ENCODE results near the gene PCDHAC1. TPM values are rescaled to one million over a fixed set of nuclear protein-coding genes. Genes with fewer than 3 reads are reported as not detected.
"Not testable (repeated sequence)": the region's sequence is repeated elsewhere in the genome, so short reads cannot be mapped to it uniquely, and the experiment has no call there.

PCDHAC1 gene, protein sequence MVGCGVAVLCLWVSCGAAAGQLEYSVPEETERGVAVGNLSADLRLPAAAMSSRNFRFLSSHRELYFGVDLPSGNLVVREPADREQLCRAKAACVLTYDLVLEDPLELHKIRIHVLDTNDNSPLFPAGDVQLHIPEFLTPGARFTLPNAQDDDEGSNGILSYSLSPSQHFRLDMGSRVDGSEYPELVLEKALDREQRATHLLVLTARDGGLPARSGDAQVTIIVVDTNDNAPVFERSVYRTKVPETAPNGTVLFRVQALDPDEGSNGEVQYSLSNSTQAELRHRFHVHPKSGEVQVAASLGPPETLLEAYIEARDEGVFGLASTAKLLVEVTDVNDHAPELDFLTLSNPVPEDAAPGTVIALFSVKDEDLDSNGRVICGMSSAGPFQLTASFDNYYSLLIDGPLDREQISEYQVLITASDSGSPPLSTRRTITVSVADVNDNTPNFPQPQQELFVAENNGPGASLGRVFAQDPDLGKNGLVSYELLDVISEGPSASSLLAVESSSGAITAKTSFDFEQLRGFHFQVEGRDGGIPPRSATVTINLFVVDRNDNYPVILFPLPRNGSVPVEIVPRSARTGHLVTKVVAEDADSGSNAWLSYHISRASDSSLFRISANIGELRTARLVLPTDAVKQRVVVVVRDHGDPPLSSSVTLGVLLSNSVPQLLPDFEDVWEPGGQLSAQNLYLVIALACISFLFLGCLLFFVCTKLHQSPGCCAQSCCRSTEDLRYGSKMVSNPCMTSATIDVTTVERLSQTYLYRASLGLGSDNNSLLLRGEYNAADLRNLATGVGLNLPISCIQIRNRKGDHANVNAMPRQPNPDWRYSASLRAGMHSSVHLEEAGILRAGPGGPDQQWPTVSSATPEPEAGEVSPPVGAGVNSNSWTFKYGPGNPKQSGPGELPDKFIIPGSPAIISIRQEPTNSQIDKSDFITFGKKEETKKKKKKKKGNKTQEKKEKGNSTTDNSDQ
- total RNA-seq (1.5 TPM), polyA plus RNA-seq (0.13 TPM)

DNA sequence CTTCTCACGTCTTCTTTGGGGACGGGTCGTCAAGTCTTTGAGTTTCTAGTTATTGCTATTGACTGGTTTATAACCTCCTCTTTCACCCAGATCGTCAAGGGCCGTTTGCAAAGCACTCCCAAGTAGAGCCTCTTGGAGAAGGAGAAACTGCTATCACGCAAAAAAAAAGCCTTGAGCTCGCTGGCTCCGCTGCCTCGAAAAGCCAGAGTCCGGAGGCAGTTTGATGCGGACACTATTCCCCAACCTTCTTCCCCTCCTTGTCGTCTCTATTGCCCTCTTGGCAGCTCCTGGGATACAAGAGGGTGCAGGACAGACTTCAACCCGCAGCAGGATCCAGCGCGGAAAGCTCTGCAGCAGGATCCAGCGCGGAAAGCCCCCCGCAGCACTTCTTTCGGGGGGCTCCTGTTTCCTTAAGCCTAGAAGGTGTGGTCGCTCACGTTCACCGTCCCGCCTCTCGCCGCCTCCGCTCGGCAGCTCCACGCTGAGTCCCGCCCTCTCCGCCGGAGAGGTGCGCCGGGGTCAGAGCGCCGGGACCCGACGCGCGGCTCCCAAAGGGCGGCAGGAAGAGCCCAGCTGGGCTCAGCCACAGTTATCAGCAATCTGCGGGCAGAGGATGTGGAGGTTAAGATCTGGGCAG lies at the start of gene PCDHAC1:
PCDHAC1 (plus strand) TSS at position 494 of the 637 bp plus-strand sequence. CDS start 594 bp downstream, outside the sequence.
- no peak within 1 kb of the TSS for H3K27ac ChIP-seq (ENCODE audit: low read depth)
- H3K4me3 ChIP-seq (ENCODE audit: low read depth, low read length): peak within 1 kb of the TSS; percentile 36
- H3K4me1 ChIP-seq (ENCODE audit: insufficient read depth): no peaks in the 10 kb centered on the region
- DNase-seq (ENCODE audit: extremely low spot score): no peak
- no peaks in the 10 kb centered on the region for H3K36me3 ChIP-seq (ENCODE audit: insufficient read depth)
- WGBS: 2% methylated on average over 41 of the region's 41 CpGs

DNA sequence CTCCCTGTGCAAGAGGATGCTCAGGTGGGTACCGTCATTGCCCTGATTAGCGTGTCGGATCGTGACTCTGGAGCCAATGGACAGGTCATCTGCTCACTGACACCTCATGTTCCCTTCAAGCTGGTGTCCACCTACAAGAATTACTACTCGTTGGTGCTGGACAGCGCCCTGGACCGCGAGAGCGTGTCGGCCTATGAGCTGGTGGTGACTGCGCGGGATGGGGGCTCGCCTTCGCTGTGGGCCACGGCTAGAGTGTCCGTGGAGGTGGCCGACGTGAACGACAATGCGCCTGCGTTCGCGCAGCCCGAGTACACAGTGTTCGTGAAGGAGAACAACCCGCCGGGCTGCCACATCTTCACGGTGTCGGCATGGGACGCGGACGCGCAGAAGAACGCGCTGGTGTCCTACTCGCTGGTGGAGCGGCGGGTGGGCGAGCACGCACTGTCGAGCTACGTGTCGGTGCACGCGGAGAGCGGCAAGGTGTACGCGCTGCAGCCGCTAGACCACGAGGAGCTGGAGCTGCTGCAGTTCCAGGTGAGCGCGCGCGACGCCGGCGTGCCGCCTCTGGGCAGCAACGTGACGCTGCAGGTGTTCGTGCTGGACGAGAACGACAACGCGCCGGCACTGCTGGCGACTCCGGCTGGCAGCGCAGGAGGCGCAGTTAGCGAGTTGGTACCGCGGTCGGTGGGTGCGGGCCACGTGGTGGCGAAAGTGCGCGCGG lies 49.4 kb upstream of the PCDHAC1 start:
- WGBS: 36% methylated on average over 80 of the region's 80 CpGs
- not testable (repeated sequence) for H3K36me3 ChIP-seq (ENCODE audit: insufficient read depth); H3K27ac ChIP-seq (ENCODE audit: low read depth); DNase-seq (ENCODE audit: extremely low spot score); H3K4me1 ChIP-seq (ENCODE audit: insufficient read depth); H3K4me3 ChIP-seq (ENCODE audit: low read depth, low read length)

DNA sequence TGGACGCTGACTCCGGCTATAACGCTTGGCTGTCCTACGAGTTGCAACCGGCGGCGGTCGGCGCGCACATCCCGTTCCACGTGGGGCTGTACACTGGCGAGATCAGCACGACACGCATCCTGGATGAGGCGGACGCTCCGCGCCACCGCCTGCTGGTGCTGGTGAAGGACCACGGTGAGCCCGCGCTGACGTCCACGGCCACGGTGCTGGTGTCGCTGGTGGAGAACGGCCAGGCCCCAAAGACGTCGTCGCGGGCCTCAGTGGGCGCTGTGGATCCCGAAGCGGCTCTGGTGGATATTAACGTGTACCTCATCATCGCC lies 48.9 kb upstream of the PCDHAC1 start:
- no peak overlapping the region for H3K27ac ChIP-seq (ENCODE audit: low read depth)
- H3K36me3 ChIP-seq (ENCODE audit: insufficient read depth): no peaks in the 10 kb centered on the region
- no peak overlapping the region for H3K4me3 ChIP-seq (ENCODE audit: low read depth, low read length)
- no peaks in the 10 kb centered on the region for H3K4me1 ChIP-seq (ENCODE audit: insufficient read depth)
- no peak for DNase-seq (ENCODE audit: extremely low spot score)
- WGBS: 42% methylated on average over 37 of the region's 37 CpGs

DNA sequence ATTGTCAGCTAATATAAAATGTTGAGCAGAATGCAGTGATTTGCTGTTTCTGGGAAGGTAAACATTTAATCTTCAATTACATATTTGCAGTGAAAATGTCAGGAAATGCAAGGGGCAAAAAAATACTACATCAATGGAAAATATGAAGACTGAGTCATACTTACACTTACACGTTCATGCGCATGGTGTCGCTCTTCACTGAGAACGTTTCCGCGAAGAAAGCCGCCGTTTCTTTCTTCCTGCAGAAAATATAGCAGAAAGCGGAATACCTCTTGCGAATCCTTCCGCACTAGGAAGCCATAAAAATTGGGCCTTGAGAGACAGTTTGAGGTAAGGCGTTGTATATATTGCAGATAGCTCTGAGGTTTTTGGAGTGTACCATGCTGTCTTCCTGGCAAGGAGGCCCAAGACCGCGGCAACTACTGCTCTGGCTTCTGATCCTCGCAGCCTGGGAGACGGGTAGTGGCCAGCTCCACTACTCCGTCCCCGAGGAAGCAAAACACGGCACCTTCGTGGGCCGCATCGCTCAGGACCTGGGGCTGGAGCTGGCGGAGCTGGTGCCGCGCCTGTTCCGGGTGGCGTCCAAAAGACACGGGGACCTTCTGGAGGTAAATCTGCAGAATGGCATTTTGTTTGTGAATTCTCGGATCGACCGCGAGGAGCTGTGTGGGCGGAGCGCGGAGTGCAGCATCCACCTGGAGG lies 44.1 kb upstream of the PCDHAC1 start, which contains the start of gene PCDHA13:
PCDHA13 (plus strand) TSS at position 236 of the 702 bp plus-strand sequence; CDS start at position 381, 145 bp downstream.
- H3K36me3 ChIP-seq (ENCODE audit: insufficient read depth): no peaks in the 10 kb centered on the region
- no peaks in the 10 kb centered on the region for H3K4me1 ChIP-seq (ENCODE audit: insufficient read depth)
- 6% methylated on average over 34 of the region's 35 CpGs for WGBS
- H3K27ac ChIP-seq (ENCODE audit: low read depth): no peak within 1 kb of the TSS
- no peak for DNase-seq (ENCODE audit: extremely low spot score)
- H3K4me3 ChIP-seq (ENCODE audit: low read depth, low read length): no peak within 1 kb of the TSS

DNA sequence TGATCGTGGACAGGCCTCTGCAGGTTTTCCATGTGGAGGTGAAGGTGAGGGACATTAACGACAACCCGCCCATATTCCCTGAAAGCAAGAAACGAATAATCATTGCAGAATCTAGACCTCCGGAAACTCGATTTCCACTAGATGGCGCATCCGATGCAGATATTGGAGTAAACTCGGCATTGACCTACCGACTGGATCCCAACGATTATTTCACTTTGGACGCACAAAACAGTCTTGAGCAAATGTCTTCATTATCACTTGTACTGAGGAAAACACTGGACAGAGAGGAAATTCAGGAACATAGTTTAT lies 43.6 kb upstream of the PCDHAC1 start:
- no peak for DNase-seq (ENCODE audit: extremely low spot score)
- Histone ChIP-seq H3K4me1 (ENCODE audit: insufficient read depth) (no peaks in the 10 kb centered on the region), H3K4me3 (ENCODE audit: low read depth, low read length) (no peak overlapping the region), H3K36me3 (ENCODE audit: insufficient read depth) (no peaks in the 10 kb centered on the region), H3K27ac (ENCODE audit: low read depth) (no peak overlapping the region)
- WGBS: 18% methylated on average over 12 of the region's 12 CpGs

DNA sequence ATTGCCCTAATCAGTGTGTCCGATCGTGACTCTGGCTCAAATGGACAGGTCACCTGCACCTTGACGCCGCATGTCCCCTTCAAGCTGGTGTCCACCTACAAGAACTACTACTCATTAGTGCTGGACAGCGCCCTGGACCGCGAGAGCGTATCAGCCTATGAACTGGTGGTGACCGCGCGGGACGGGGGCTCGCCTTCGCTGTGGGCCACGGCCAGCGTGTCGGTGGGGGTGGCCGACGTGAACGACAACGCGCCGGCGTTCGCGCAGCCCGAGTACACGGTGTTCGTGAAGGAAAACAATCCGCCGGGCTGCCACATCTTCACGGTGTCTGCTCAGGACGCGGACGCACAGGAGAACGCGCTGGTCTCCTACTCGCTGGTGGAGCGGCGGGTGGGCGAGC lies 42.7 kb upstream of the PCDHAC1 start:
- no peaks in the 10 kb centered on the region for H3K36me3 ChIP-seq (ENCODE audit: insufficient read depth)
- no peaks in the 10 kb centered on the region for H3K4me1 ChIP-seq (ENCODE audit: insufficient read depth)
- H3K4me3 ChIP-seq (ENCODE audit: low read depth, low read length): no peak overlapping the region
- 42% methylated on average over 41 of the region's 41 CpGs for WGBS
- no peak overlapping the region for H3K27ac ChIP-seq (ENCODE audit: low read depth)
- DNase-seq (ENCODE audit: extremely low spot score): no peak

DNA sequence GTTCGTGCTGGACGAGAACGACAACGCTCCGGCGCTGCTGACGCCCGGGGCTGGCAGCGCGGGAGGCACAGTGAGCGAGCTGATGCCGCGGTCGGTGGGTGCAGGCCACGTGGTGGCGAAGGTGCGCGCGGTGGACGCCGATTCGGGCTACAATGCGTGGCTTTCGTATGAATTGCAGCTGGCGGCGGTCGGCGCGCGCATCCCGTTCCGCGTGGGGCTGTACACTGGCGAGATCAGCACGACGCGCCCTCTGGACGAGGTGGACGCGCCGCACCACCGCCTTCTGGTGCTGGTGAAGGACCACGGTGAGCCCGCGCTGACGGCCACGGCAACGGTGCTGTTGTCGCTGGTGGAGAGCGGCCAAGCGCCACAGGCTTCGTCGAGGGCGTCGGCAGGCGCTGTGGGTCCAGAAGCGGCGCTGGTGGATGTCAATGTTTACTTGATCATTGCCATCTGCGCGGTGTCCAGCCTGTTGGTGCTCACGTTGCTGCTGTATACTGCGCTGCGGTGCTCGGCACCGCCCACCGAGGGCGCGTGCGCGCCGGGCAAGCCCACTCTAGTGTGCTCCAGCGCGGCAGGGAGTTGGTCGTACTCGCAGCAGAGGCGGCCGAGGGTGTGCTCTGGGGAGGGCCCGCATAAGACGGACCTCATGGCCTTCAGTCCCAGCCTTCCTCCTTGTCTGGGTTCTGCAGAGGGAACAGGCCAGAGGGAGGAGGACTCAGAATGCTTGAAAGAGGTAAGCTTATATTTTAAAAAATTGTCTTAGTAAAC lies 42.0 kb upstream of the PCDHAC1 start:
- no peak for DNase-seq (ENCODE audit: extremely low spot score)
- 39% methylated on average over 79 of the region's 79 CpGs for WGBS
- no peak overlapping the region for H3K4me3 ChIP-seq (ENCODE audit: low read depth, low read length)
- no peaks in the 10 kb centered on the region for H3K4me1 ChIP-seq (ENCODE audit: insufficient read depth)
- H3K36me3 ChIP-seq (ENCODE audit: insufficient read depth): no peaks in the 10 kb centered on the region
- H3K27ac ChIP-seq (ENCODE audit: low read depth): no peak overlapping the region

DNA sequence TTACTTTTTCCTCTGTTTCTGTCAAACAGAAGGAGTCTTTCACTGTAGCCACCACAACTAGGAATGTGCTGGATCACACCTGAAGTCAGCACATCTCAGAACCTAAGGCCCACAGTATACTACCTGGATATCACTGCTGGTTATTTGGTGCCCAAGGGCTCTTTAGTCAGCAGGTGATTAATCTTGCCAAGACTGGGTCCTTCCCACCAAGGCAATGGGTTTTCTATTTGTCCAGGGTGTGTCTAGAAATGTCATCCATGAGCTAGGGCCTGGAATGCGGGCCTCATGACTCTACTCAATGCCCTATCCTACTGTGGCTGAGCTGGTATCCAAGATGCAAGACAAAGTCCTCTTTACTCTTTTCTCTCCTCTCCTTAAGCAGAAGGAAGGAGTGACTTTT lies 9.8 kb upstream of the PCDHAC1 start:
- WGBS: 66% methylated on average over 1 of the region's 1 CpG
- H3K36me3 ChIP-seq (ENCODE audit: insufficient read depth): no peaks in the 10 kb centered on the region
- no peak overlapping the region for H3K27ac ChIP-seq (ENCODE audit: low read depth)
- no peak for DNase-seq (ENCODE audit: extremely low spot score)
- no peak overlapping the region for H3K4me3 ChIP-seq (ENCODE audit: low read depth, low read length)
- H3K4me1 ChIP-seq (ENCODE audit: insufficient read depth): no peaks in the 10 kb centered on the region

DNA sequence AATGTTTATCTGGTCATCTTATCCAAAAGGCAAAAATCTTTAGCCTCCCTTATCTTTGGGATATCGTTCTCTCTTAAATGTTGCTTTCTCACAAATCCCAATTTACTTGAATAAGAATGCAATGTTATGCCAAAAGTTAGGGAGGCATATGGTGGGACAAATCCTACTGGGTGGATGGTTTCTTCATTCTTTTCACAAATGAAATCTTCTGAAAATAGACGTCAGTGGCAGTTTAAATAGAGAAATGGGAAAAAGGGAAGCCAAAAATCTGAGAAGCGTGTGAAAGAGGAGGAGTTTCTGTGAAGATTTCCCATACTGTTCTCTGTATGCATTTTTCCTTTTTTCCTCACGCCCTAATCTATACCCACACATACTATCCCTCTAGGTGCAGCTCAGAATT lies 2.5 kb upstream of the PCDHAC1 start:
- WGBS: 58% methylated on average over 4 of the region's 4 CpGs
- no peak for DNase-seq (ENCODE audit: extremely low spot score)
- H3K36me3 ChIP-seq (ENCODE audit: insufficient read depth): no peaks in the 10 kb centered on the region
- no peak overlapping the region for H3K27ac ChIP-seq (ENCODE audit: low read depth)
- no peaks in the 10 kb centered on the region for H3K4me1 ChIP-seq (ENCODE audit: insufficient read depth)
- H3K4me3 ChIP-seq (ENCODE audit: low read depth, low read length): no peak overlapping the region

DNA sequence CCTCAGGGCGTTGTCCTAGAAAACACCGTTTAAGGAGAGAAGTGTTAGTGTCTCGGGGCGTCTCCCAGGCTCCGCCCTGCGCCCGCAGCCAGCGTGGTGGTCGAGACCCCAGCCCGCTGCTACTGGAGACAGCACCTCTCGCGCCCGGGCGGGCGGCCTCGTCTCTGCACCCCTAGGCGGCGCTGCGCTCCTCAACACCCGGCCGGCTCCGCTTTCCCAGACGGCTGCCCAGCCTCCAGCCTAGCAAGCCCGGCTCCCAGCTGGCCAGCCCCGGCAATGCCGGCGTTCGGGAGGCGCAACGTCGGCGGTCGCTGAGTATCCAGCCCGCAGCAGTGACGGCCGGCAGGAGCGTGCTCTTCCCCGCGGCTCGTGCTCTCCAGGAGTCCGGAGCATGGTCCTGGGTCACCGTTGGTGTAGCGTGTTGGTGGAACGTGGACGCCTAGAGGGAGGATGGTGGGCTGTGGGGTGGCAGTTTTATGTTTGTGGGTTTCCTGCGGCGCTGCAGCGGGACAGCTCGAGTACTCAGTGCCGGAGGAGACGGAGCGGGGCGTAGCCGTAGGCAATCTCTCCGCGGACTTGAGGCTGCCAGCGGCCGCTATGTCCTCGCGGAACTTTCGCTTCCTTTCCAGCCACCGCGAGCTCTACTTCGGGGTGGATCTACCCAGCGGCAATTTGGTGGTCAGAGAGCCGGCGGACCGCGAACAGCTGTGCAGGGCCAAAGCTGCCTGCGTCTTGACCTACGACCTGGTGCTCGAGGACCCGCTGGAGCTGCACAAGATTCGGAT lies 536 bp downstream of the PCDHAC1 start:
- Histone ChIP-seq H3K27ac (ENCODE audit: low read depth) (no peak overlapping the region), H3K4me3 (ENCODE audit: low read depth, low read length) (peak overlapping the region; percentile 36), H3K4me1 (ENCODE audit: insufficient read depth) (no peaks in the 10 kb centered on the region), H3K36me3 (ENCODE audit: insufficient read depth) (no peaks in the 10 kb centered on the region)
- WGBS: 1% methylated on average over 74 of the region's 74 CpGs
- peak; percentile 10 for DNase-seq (ENCODE audit: extremely low spot score)

DNA sequence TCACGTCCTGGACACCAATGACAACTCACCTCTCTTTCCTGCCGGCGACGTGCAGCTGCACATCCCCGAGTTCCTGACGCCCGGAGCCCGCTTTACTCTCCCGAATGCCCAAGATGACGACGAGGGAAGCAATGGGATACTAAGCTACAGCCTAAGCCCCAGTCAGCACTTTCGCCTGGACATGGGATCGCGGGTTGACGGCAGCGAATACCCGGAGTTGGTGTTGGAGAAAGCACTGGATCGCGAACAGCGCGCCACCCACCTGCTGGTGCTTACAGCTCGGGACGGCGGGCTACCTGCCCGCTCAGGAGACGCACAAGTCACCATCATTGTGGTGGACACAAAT lies 1.1 kb downstream of the PCDHAC1 start:
- no peaks in the 10 kb centered on the region for H3K4me1 ChIP-seq (ENCODE audit: insufficient read depth)
- no peak overlapping the region for H3K27ac ChIP-seq (ENCODE audit: low read depth)
- 7% methylated on average over 26 of the region's 26 CpGs for WGBS
- peak overlapping the region; percentile 36 for H3K4me3 ChIP-seq (ENCODE audit: low read depth, low read length)
- no peaks in the 10 kb centered on the region for H3K36me3 ChIP-seq (ENCODE audit: insufficient read depth)
- no peak for DNase-seq (ENCODE audit: extremely low spot score)
